ENCODE measurements around the gene KRTCAP2.

The KRTCAP2 gene

DNA sequence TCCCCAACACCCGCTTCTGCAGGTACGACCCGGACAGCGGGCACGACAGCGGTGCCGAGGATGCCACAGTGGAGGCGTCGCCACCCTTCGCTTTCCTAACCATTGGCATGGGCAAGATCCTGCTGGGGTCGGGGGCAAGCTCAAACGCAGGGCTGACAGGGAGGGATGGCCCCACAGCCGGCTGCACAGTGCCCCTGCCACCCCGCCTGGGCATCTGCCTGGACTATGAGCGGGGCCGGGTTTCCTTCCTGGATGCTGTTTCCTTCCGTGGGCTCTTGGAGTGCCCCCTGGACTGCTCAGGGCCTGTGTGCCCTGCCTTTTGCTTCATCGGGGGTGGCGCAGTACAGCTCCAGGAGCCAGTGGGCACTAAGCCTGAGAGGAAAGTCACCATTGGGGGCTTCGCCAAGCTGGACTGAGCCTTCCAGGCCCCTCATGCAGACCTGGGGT, 10.7 kb upstream of the KRTCAP2 start:
- DNase-seq (ENCODE audit: low spot score): no peak

DNA sequence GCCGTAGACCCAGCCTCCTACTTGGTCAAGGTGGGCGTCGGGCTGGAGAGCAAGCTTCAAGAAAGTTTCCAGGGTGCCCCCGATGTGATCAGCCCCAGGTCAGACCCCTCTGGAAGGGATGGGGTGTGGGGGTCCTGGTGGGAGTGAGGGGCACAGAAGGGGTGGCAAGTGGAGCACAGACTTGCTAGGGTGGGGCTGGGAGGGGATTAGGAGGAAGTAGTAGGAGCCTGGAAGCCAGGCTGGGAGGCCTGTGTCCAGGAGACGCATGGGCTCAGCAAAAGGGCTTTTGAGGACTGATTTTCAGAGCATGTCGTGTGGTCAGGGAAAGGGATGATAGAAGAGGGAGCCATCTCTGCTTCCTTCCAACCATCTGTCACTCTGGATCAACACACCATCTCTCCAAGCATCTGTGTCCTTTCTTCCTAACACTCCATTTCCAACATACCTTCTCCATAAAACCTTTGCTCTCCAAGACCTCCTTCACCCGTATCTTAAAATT, 9.0 kb upstream of the KRTCAP2 start:
- DNase-seq (ENCODE audit: low spot score): no peak

- no peak for DNase-seq (ENCODE audit: low spot score)
Measured at GRCh38 chr1:155181371-155182051, 8.4 kb upstream of the KRTCAP2 start.

GRCh38 chr1:155179112-155180031, 6.3 kb upstream of the KRTCAP2 start:
- no peak for DNase-seq (ENCODE audit: low spot score)

DNA sequence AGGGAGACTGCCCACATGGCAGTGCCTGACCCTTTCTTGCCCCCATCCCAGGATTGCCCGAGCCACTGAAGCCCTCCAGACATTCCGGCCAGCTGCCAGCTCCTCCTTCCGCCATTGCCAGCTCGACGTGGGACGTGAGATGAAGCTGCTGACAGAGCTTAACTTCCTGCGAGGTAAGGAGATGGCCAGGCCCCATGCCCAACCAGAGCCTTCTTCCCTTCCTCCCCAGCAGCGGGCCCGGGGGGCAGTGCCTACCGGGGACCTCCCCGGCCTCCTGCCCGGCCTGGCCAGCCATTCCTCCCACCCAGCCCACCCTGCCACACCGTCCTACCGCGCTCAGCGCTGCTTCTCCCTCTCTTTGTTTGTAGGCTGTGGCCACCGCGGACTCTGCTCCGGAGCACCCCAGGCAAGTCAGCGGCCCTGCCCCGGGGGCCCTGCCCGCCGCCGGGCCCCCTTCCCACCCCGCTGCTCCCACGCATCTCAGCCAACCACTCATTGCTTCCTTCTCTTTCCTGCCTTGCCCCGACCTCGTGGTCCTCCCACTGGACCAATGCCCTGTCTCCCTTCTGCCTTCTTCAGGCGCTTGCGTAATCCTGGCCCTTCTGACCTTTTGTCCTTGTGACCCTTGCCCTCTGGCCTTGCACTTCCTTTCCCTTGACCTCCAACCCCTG, 5.5 kb upstream of the KRTCAP2 start:
- no peak for DNase-seq (ENCODE audit: low spot score)

DNA sequence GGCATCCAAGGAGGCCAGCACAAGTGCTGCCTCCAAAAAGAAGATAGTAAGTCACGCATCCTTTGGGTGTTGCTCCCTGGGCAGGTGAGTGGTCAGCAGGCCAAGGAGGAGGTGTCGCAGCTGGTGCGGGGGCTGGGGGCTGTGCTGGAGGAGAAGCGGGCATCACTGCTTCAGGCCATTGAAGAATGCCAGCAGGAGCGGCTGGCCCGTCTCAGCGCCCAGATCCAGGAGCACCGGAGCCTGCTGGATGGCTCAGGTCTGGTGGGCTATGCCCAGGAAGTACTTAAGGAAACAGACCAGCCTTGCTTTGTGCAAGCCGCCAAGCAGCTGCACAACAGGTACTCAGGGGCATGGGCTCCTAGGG, 4.8 kb upstream of the KRTCAP2 start:
- DNase-seq (ENCODE audit: low spot score): no peak

- no peak for DNase-seq (ENCODE audit: low spot score)
Measured at GRCh38 chr1:155177192-155177917, 4.3 kb upstream of the KRTCAP2 start.

DNA sequence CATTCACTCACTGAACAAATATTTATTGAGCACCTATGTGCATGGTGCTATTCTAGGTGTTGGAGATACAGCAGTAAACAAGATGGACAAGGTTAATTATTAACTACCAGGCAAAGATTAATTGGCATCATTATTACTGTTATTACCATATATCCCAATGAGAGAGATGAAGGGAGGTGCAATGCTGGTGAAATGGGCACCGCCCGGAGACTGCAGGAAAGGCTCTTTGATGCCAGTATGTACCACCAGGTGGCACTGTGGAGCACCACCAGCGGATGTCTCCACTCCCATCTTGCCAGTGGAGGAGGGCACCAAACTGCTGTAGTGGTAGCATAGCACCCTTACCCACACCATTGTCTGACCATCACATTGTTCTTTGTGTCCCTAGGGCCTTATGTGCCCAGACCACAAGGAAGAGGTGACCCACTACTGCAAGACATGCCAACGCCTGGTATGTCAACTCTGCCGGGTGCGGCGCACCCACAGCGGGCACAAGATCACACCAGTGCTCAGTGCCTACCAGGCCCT, 3.5 kb upstream of the KRTCAP2 start:
- DNase-seq (ENCODE audit: low spot score): peak; percentile 92

DNA sequence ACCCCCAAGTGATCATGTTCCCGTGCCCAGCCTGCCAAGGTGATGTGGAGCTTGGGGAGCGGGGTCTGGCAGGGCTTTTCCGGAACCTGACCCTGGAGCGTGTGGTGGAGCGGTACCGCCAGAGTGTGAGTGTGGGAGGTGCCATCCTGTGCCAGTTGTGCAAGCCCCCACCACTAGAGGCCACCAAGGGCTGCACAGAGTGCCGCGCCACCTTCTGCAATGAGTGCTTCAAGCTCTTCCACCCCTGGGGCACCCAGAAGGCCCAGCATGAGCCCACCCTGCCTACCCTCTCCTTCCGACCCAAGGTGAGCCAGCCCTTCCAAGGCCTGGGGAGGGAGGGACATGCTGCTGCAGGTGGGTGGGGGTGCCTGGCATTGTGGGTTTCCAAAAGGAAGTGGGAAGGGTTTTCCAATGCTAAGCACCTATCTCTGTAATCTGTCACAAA, 2.8 kb upstream of the KRTCAP2 start:
- peak; percentile 33 for DNase-seq (ENCODE audit: low spot score)

GRCh38 chr1:155175281-155175926, 2.3 kb upstream of the KRTCAP2 start:
- DNase-seq (ENCODE audit: low spot score): no peak

- peak; percentile 53 for DNase-seq (ENCODE audit: low spot score)
Measured at GRCh38 chr1:155174324-155175280, 1.5 kb upstream of the KRTCAP2 start.

- DNase-seq (ENCODE audit: low spot score): peak; percentile 81
Measured at GRCh38 chr1:155173478-155174323, 597 bp upstream of the KRTCAP2 start, which contains the start of gene TRIM46. Gene TRIM46, plus strand, starts transcription at chr1:155173849. Its CDS starts 118 bp downstream, at chr1:155173967.

DNA sequence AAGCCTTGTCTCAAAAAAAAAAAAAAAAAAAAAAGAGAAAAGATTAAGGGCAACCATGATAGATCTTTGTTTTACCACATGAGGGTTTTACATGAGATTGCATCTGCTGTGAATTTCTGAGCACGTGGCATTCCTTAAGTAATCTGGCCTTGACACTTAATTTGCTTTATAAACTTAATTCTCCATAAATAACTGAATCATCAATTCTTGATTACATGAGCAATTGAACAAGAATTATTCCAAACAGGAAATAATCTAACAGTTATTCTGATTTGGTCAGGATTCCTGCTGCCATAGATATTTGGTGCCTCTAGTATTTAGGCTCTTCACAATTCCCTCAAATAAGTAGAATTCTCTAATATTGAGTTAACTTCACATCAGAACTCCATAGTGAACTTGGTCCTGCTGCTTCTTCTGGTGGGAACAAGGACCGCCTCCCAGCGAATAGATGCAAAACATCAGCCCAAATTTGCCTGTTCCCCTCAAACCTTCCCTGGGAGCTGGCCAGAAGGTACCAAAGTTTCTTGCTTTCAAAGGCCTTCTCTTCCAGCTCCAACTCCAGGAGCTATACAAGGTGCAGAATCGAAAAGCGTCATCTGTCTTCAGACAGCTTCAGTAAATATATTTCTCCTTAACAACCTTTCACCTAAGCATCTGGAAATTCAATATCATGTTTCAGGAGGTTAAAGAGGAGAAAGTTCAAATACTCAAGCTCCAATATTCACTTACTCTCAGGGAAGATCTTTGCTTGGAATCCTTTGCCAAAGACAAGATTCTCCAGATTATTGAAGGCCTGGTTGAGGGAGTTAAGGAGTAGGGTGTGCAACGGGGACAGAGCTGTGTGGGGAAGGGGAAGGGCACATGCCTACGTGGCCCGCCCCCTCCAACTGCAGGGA, 1.0 kb downstream of the KRTCAP2 start:
- DNase-seq (ENCODE audit: low spot score): no peak

- DNase-seq (ENCODE audit: low spot score): no peak
Measured at GRCh38 chr1:155170806-155171205, 2.3 kb downstream of the KRTCAP2 start.

- no peak for DNase-seq (ENCODE audit: low spot score)
Measured at GRCh38 chr1:155170101-155170785, 2.9 kb downstream of the KRTCAP2 start.

GRCh38 chr1:155169541-155169940, 3.6 kb downstream of the KRTCAP2 start:
- no peak for DNase-seq (ENCODE audit: low spot score)
